GM18498 (cell line): ENCODE results near the gene TULP3.

Experiments used
- ATAC-seq: cut with Tn5 transposase; IDR thresholded peaks from one replicate; pipeline ENCODE4 v1.9.1; 2021; ENCODE audit warnings: mild to moderate bottlenecking, moderate library complexity; ENCODE audit not compliant: unreplicated experiment

TULP3 gene

GRCh38 chr12:2963760-2964292 lies 73.1 kb downstream of the TULP3 start:
- no peak for ATAC-seq

GRCh38 chr12:2967651-2968050 lies 77.0 kb downstream of the TULP3 start:
- ATAC-seq, result no peak

- no peak for ATAC-seq
Measured at GRCh38 chr12:2970744-2971143, 80.1 kb downstream of the TULP3 start.

GRCh38 chr12:2973566-2973965 lies 82.9 kb downstream of the TULP3 start:
- no peak for ATAC-seq

- ATAC-seq, result no peak
Measured at GRCh38 chr12:2974560-2974971, 83.9 kb downstream of the TULP3 start.

GRCh38 chr12:2976581-2976996 lies 85.9 kb downstream of the TULP3 start:
- ATAC-seq, result no peak

GRCh38 chr12:2977776-2978175 lies 87.1 kb downstream of the TULP3 start:
- ATAC-seq, result no peak

- ATAC-seq, result no peak
Measured at GRCh38 chr12:2979806-2980205, 89.1 kb downstream of the TULP3 start.

GRCh38 chr12:2980630-2981029 lies 89.9 kb downstream of the TULP3 start:
- ATAC-seq, result no peak

GRCh38 chr12:2982361-2982760 lies 91.7 kb downstream of the TULP3 start:
- ATAC-seq, result no peak

- no peak for ATAC-seq
Measured at GRCh38 chr12:2984249-2984648, 93.6 kb downstream of the TULP3 start.

- ATAC-seq, result no peak
Measured at GRCh38 chr12:2984698-2985097, 94.0 kb downstream of the TULP3 start.

GRCh38 chr12:2986876-2987275 lies 96.2 kb downstream of the TULP3 start:
- ATAC-seq, result no peak

GRCh38 chr12:2988494-2988893 lies 97.8 kb downstream of the TULP3 start:
- no peak for ATAC-seq
